Esophagus squamous epithelium (tissue), 5 donors: ENCODE data around the gene DNAJC24. TPM values are rescaled to one million over a fixed set of nuclear protein-coding genes. Genes with fewer than 3 reads are reported as not detected.
"Not testable (repeated sequence)": the region's sequence is repeated elsewhere in the genome, so short reads cannot be mapped to it uniquely, and the experiment has no call there.

Experiments
- DNase-seq: peaks from one replicate; lab custom pipeline; 2025; lab: John Stamatoyannopoulos, UW
- H3K27ac ChIP-seq, 4 donors: fragments of 200-600 bp; sonication (generic); one replicate each; pipeline ENCODE4 v1.5.1; 2016 to 2019; ENCODE audit warnings: mild to moderate bottlenecking in 1 of 4
- H3K27me3 ChIP-seq, 4 donors: fragments of 200-600 bp; sonication (generic); 1 replicate in 3 of 4; 2 replicates in 1 of 4; pipeline versions ENCODE4 v1.5.1 to v1.6.0; 2017 to 2021; ENCODE audit warnings: antibody characterized with exemption in 1 of 4
- H3K36me3 ChIP-seq, 3 donors: fragments of 200-600 bp; sonication (generic); one replicate each; pipeline ENCODE4 v1.5.1; 2016 to 2019
- H3K4me1 ChIP-seq, 3 donors: fragments of 200-600 bp; sonication (generic); one replicate each; pipeline ENCODE4 v1.5.1; 2017 to 2019
- H3K4me3 ChIP-seq, 4 donors: fragments of 200-600 bp; sonication (generic); 1 replicate in 3 of 4; 2 replicates in 1 of 4; pipeline ENCODE4 v1.5.1; 2016 to 2019; ENCODE audit warnings: mild to moderate bottlenecking in 2 of 4, moderate library complexity in 1 of 4
- H3K9me3 ChIP-seq, 3 donors: fragments of 200-600 bp; sonication (generic); one replicate each; pipeline ENCODE4 v1.5.1; 2016 to 2019
- POLR2A ChIP-seq, 4 donors: fragments of 450-650 bp; IDR thresholded peaks; one replicate each; pipeline ENCODE4 v1.6.1; 2017; ENCODE audit warnings: antibody characterized with exemption in 4 of 4, mild to moderate bottlenecking in 4 of 4, moderate library complexity in 3 of 4
- WGBS, 2 donors: methylation state at CpG; one replicate each; pipeline ENCODE4 v1.1.5; 2018; 5-methylcytosine and 5-hydroxymethylcytosine counted together
- intact Hi-C: fragments of 100-400 bp; cut with DNase I; formaldehyde crosslinking; loops from one replicate; pipeline ENCODE4 v1.15.0; 2022
- total RNA-seq, 4 donors: library from RNA; depleted of rRNA; stranded (reverse); fragments of >200 nt; gene quantifications; one replicate each; pipeline ENCODE4 v1.1.0, GENCODE V29; 2016
- TF ChIP-seq, protein P1 (sequence below), 6 experiments: fragments of 450-650 bp in 4 of 6; fragments of 200-600 bp in 2 of 6; sonication (generic) in 2 of 6; IDR thresholded peaks; one replicate each; pipeline ENCODE4 v1.5.1; 2016 to 2019; ENCODE audit warnings: antibody characterized with exemption in 6 of 6, mild to moderate bottlenecking in 4 of 6, moderate library complexity in 4 of 6
- donor health status: DM: yes; HTN: yes; CAD: no.

DNAJC24 gene, protein sequence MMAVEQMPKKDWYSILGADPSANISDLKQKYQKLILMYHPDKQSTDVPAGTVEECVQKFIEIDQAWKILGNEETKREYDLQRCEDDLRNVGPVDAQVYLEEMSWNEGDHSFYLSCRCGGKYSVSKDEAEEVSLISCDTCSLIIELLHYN
- 10 to 100 TPM in 2 of 4 donors, 1 to 10 TPM in 2; 4.3 to 15.6 (median 8.6) TPM for total RNA-seq

DNA sequence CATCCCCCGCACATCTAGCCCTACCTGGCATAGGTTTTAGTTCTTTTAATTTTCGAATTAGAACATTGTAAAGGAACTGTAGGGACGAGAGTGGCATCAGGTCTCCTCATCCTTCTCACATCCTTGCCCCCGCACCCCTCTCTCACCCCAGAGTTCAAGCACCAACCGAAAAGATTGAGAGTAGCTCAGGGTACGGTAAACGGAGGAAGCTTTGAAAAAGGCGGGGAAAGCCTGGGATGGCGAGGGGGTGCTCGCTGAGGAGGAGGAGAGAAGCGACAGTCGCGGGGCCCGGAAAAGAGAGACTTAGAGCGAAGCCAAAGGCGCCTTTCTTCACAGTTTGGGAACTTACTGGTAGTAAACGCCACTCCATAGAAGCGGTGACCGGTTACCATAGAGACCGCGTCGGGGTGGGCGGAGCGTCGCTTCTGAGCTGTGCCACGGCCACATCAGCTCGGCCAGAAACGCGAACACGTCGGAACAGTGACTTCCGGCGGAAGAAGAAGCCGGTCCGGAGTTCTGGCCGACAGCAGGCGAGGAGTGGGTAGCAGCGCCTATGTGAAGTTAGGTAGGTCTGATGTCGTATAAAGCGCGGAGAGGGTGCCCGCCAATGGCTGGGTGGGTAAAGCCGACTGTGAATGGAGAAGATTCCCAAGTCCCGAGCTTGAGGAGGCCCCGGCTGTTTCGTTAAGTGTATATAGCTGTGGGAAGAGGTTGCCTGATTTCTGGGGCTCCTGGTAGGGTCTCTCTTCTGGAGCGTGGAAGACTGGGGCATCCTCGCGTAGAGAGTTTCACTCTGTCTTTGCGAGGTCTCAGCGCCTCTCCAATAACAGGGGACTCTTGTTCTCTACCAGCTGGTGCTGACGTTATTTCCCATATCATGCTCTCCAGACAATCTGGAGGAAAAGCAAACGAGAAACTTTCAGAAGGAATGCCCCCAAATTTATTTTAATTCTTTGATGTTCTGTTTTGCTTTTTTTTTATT is at the start of gene DNAJC24, which contains the start of gene DCDC1:
Gene DNAJC24, plus strand, starts transcription at position 513 of the 982 bp plus-strand sequence. CDS start 889 bp downstream, outside the sequence.
Gene DCDC1, minus strand, starts transcription at position 392 of the 982 bp plus-strand sequence. CDS start 41,459 bp downstream, outside the sequence.
- TF ChIP-seq POLR2A (IDR thresholded peaks at IDR 0.05) = peak in 2 of 4 donors; percentile 23 to 29
- TF ChIP-seq, protein P1, sequence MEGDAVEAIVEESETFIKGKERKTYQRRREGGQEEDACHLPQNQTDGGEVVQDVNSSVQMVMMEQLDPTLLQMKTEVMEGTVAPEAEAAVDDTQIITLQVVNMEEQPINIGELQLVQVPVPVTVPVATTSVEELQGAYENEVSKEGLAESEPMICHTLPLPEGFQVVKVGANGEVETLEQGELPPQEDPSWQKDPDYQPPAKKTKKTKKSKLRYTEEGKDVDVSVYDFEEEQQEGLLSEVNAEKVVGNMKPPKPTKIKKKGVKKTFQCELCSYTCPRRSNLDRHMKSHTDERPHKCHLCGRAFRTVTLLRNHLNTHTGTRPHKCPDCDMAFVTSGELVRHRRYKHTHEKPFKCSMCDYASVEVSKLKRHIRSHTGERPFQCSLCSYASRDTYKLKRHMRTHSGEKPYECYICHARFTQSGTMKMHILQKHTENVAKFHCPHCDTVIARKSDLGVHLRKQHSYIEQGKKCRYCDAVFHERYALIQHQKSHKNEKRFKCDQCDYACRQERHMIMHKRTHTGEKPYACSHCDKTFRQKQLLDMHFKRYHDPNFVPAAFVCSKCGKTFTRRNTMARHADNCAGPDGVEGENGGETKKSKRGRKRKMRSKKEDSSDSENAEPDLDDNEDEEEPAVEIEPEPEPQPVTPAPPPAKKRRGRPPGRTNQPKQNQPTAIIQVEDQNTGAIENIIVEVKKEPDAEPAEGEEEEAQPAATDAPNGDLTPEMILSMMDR (IDR thresholded peaks at IDR 0.05) = no peak
- Histone ChIP-seq H3K27ac (peak within 1 kb of the TSS; percentile 80 to 87 (median 83)), H3K27me3 (peaks cover 0 to 5% (median 0%) of the 10 kb centered on the region in 4 donors), H3K9me3 (no peaks in the 10 kb centered on the region), H3K4me1 (peaks cover 4 to 25% (median 6%) of the 10 kb centered on the region in 3 donors), H3K36me3 (no peaks in the 10 kb centered on the region), H3K4me3 (peak within 1 kb of the TSS; percentile 70 to 85 (median 82))
- DNase-seq = peak; percentile 64
- WGBS, 2 donors = 1% methylated on average over 27 to 53 of the region's 53 CpGs
- intact Hi-C loops = no loop called here

DNA sequence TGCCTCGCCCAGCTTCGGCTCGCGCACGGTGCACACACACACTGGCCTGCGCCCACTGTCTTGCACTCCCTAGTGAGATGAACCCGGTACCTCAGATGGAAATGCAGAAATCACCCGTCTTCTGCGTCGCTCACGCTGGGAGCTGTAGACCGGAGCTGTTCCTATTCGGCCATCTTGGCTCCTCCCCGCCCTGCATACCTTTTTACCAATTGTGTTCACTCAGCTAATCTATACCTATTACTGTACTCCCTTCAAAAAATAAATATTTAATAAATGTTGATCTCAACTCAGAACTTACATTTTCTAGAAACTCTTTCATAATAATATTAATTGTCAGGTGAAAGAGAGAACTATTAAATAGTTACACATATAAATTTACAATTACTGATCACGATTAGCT is 48.2 kb upstream of the DNAJC24 start:
- 93 to 97% methylated on average over 13 to 15 of the region's 15 CpGs for WGBS, 2 donors

DNA sequence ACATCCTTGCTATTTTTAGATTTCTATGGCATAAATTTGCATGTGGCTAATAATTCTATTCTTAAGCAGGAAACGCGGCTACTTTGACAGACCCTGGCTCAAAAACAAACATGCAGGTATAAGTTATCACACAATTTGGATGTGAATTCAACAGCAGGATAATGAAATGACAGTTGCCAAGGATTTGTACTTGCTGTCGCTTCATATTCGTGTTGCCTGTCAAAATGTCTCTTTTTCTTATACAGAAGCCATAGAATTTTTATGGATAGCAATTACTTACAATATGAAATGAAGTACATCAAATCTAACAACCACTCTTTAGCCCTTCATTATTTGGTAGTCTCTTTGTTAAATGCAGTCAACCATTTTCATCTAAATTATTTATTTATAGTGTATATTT is 46.5 kb upstream of the DNAJC24 start:
- DNase-seq = no peak
- H3K27ac ChIP-seq = no peak overlapping the region
- intact Hi-C loops = no loop called here
- 73 to 82% methylated on average over 4 of the region's 4 CpGs for WGBS, 2 donors
- no peaks in the 10 kb centered on the region for H3K27me3 ChIP-seq
- no peaks in the 10 kb centered on the region for H3K4me1 ChIP-seq
- no peak overlapping the region for H3K4me3 ChIP-seq
- TF ChIP-seq POLR2A (IDR thresholded peaks at IDR 0.05) = no peak
- TF ChIP-seq, protein P1 (IDR thresholded peaks at IDR 0.05) = no peak
- H3K36me3 ChIP-seq = no peaks in the 10 kb centered on the region
- H3K9me3 ChIP-seq = no peaks in the 10 kb centered on the region

More for the DNA sequence above, 48.2 kb upstream of the DNAJC24 start:
- H3K27ac ChIP-seq, intact Hi-C loops, H3K4me3 ChIP-seq, DNase-seq, H3K4me1 ChIP-seq, H3K9me3 ChIP-seq, H3K36me3 ChIP-seq, H3K27me3 ChIP-seq: not testable (repeated sequence)

DNA sequence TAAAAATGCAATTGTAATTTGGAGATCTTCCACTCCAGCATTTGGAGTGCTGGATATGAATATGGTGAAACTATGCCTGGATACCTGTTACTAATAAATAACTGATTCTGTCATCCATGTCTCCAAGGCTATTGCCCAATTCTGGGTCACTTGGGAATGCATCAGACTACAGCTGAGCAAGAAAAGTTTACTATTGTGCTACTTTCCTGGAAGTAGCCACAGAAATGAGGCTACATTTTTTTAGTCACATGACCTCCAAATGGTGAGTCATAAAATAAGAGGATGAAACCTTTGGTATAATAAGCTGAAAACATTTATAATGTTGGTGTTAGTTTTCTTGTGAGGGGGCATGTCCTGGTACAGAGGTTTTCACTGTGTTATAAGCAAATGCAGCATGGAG is 44.5 kb upstream of the DNAJC24 start:
- no peak for DNase-seq
- Histone ChIP-seq H3K4me3 (no peak overlapping the region), H3K27ac (no peak overlapping the region), H3K27me3 (no peaks in the 10 kb centered on the region), H3K36me3 (no peaks in the 10 kb centered on the region), H3K9me3 (no peaks in the 10 kb centered on the region), H3K4me1 (no peaks in the 10 kb centered on the region)
- TF ChIP-seq, protein P1 (IDR thresholded peaks at IDR 0.05) = no peak
- TF ChIP-seq POLR2A (IDR thresholded peaks at IDR 0.05) = no peak
- intact Hi-C loops = no loop called here

DNA sequence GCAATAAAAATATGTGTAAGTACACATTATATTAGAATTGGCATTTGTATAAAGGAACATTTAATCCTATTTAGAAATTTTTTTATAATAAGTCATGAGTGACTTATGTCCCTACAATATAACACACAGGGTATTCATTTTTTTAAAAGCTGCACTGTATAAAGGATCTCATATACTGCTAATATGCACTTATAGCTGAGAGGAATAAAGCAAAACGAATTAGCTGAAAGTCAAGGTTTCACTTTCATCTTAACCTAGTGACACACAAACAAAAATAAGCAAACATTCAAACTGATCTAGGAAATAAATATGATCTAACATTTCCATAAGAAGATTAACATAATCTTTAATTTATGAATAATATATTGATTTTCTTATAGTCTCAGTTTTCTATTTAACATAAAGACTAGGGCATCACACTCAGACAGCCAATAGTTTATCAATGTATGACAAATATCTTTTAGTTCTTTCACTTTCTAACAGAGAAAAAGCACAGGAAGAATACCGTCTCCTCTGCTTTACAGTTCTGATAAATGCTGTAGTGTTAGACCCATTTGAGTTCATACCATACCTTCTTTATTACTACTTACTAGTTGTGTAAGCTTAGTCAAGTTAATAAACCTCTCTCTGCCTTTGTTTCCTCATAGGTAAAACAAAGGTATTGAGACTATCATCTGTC is 43.1 kb upstream of the DNAJC24 start:
- H3K9me3 ChIP-seq = no peaks in the 10 kb centered on the region
- 42 to 45% methylated on average over 2 of the region's 2 CpGs for WGBS, 2 donors
- H3K36me3 ChIP-seq = no peaks in the 10 kb centered on the region
- DNase-seq = no peak
- TF ChIP-seq, protein P1 (IDR thresholded peaks at IDR 0.05) = no peak
- TF ChIP-seq POLR2A (IDR thresholded peaks at IDR 0.05) = no peak
- H3K4me1 ChIP-seq = no peaks in the 10 kb centered on the region
- H3K27me3 ChIP-seq = no peaks in the 10 kb centered on the region
- no peak overlapping the region for H3K27ac ChIP-seq
- intact Hi-C loops = no loop called here
- H3K4me3 ChIP-seq = no peak overlapping the region
